22Rv1 (cell line): ENCODE data around the gene LGALS4.
"Not testable (repeated sequence)": the region's sequence is repeated elsewhere in the genome, so short reads cannot be mapped to it uniquely, and the experiment has no call there.

Source experiments
- H3K27ac ChIP-seq: fragments of 450-650 bp; 2 replicates; pipeline ENCODE4 v1.5.1; 2017
- ZFX ChIP-seq: fragments of 450-650 bp; IDR thresholded peaks from 2 replicates; pipeline ENCODE4 v1.6.1; 2017; ENCODE audit warnings: antibody characterized with exemption, borderline replicate concordance
- TF ChIP-seq, protein P1 (sequence below): fragments of 450-650 bp; IDR thresholded peaks from 2 replicates; pipeline ENCODE4 v1.5.1; 2017; ENCODE audit warnings: mild to moderate bottlenecking

The LGALS4 gene

DNA sequence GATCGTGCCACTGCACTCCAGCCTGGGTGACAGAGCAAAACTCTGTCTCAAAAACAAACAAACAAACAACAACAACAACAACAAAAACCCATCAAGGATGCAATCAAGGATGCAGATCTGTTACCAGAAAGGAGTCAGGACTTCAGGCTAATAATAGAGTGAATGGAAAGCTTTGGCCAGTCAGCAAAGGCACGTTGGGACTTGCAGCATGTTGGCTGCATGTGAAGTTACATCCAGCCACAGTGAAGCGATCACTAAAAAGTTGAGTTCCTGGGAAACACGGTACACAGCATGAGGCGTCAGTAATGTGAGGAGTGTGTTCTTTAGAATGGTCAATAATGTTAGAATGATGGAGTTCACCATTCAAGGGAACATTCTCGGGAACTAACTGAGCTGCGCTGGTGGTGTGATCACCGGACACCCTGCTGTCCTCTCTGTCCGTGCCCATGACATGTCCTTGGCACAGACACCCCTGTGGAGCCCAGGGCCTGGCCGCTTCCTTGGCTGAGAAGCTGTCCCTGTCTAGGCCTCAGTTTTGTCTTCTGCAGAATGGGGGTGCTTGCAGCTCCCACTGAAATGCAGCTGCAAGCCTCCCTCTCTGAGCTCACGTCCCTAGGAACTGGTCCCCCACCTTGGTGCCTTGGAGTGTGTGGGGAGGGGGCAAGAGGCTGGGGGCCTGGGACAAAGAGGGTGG, 26.0 kb downstream of the LGALS4 start:
- TF ChIP-seq, protein P1, sequence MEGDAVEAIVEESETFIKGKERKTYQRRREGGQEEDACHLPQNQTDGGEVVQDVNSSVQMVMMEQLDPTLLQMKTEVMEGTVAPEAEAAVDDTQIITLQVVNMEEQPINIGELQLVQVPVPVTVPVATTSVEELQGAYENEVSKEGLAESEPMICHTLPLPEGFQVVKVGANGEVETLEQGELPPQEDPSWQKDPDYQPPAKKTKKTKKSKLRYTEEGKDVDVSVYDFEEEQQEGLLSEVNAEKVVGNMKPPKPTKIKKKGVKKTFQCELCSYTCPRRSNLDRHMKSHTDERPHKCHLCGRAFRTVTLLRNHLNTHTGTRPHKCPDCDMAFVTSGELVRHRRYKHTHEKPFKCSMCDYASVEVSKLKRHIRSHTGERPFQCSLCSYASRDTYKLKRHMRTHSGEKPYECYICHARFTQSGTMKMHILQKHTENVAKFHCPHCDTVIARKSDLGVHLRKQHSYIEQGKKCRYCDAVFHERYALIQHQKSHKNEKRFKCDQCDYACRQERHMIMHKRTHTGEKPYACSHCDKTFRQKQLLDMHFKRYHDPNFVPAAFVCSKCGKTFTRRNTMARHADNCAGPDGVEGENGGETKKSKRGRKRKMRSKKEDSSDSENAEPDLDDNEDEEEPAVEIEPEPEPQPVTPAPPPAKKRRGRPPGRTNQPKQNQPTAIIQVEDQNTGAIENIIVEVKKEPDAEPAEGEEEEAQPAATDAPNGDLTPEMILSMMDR, result no peak
- no peak for TF ChIP-seq ZFX

DNA sequence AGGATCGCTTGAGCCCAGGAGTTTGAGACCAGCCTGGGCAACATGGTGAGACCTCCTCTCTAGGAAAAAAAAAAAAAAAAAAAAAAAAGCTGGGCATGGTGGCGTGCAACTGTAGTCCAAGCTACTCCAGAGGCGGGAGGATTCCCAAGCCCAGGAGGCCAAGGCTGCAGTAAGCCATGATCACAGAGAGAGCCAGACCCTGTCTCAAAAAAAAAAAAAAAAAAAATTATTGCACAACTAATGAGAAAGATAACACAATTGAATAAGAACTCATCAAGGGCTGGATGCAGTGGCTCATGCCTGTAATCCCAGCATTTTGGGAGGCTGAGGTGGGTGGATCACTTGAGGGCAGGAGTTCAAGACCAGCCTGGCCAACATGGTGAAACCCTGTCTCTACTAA, 26.7 kb downstream of the LGALS4 start:
- not testable (repeated sequence) for H3K27ac ChIP-seq

More for the DNA sequence above, 26.0 kb downstream of the LGALS4 start:
- H3K27ac ChIP-seq, result no peak overlapping the region

DNA sequence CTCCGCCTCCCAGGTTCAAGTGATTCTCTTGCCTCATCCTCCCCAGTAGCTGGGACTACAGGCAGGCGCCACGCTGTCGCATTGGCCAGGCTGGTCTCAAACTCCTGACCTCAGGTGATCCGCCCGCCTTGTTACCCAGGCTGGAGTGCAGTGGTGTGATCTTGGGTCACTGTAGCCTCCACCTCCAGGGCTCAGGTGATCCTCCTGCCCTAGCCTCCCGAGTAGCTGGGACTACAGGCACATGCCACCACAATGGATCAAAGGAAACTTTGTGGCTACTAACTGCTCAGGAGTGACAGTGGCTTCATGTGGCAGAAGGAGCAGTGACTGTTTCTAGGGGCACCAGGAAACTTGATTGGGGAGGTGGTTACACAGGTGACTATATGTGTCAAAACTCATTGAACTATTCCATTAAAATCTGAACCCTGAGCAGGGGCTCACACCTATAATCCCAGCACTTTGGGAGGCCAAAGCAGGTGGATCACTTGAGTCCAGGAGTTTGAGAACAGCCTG, 27.5 kb downstream of the LGALS4 start:
- no peak for TF ChIP-seq ZFX
- TF ChIP-seq, protein P1, result no peak
- H3K27ac ChIP-seq, result no peak overlapping the region

DNA sequence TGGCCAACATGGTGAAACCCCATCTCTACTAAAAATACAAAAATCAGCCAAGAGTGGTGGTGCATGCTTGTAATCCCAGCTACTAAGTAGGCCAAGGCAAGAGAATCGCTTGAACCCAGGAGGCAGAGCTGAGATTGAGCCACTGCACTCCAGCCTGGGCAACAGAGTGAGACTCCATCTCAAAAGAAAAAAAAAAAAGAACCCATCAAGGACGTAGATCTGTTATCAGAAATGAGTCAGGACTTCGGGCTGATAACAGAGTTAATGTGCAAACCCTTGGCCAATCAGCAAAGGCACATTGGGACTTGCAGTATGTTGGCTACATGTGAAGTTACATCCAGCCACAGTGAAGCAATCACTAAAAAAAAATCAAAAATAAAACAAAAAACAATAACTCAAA, 28.5 kb downstream of the LGALS4 start:
- TF ChIP-seq ZFX, result no peak
- TF ChIP-seq, protein P1, result no peak
- H3K27ac ChIP-seq, result no peak overlapping the region

DNA sequence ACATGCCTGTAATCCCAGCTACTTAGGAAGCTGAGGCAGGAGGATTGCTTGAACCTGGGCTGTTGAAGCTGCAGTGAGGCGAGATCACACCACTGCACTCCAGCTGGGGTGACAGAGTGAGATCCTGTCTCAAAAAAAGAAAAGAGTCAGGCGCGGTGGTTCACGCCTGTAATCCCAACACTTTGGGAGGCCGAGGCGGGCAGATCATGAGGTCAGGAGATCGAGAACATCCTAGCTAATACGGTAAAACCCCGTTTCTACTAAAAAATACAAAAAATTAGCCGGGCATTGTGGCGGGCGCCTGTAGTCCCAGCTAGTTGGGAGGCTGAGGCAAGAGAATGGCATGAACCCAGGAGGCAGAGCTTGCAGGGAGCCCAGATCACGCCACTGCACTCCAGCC, 30.5 kb downstream of the LGALS4 start:
- not testable (repeated sequence) for H3K27ac ChIP-seq

DNA sequence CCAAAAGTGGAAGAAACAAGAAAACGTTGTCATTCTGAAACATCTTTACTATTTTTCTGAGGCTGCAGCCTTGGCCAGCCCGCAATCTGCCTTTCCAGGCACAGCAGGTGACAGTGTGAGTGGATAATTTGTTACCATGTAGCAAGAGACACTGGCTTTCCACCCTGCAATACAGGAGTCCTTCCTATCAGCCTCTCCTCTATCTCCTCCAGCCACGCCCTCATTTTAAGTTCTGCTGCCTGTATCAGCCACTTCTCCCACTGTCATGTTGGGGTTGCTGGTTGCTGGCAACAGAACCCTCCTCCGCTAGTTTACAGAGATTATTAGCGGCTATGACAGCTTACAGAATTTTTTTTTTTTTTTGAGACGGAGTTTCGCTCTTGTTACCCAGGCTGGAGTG, 31.7 kb downstream of the LGALS4 start:
- TF ChIP-seq, protein P1, result no peak
- TF ChIP-seq ZFX, result no peak
- H3K27ac ChIP-seq, result no peak overlapping the region

DNA sequence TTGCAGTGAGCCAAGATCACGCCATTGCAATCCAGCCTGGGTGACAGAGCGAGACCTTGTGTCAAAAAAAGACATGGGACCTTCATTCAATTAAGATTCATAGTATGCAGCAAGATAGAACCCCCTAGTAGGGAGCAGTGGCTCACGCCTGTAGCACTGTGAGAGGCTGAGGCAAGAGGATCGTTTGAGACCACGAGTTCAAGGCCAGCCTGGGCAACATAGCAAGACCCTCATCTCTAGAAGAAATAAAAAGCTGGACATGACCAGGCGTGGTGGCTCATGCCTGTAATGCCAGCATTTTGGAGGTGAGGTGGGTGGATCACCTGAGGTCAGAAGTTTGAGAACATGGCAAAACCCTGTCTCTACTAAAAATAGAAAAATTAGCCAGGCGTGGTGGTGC, 32.3 kb downstream of the LGALS4 start:
- H3K27ac ChIP-seq, result no peak overlapping the region
- TF ChIP-seq ZFX, result no peak
- TF ChIP-seq, protein P1, result no peak

DNA sequence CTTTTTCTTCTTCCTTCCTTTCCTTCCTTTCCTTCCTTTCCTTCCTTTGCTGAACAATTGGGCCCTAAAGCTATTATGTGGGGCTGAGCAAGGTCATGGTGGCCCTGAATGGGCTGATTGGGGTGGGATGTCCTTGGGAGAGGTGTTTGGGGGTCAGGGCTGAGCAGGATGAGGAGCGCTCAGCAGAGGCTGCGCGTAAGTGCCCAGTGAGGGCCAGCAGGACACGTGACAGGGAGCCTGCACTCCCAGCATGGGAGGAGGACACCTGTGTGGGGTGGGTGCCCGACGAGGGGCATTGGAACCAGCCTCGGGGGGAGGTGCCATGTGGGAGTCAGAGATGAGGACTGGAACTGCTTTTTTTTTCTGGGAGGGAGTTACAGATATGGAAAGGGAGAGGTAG, 34.0 kb downstream of the LGALS4 start:
- TF ChIP-seq, protein P1, result no peak
- TF ChIP-seq ZFX, result no peak
- no peak overlapping the region for H3K27ac ChIP-seq
